ENCODE measurements around the gene ASB3.

DNA sequence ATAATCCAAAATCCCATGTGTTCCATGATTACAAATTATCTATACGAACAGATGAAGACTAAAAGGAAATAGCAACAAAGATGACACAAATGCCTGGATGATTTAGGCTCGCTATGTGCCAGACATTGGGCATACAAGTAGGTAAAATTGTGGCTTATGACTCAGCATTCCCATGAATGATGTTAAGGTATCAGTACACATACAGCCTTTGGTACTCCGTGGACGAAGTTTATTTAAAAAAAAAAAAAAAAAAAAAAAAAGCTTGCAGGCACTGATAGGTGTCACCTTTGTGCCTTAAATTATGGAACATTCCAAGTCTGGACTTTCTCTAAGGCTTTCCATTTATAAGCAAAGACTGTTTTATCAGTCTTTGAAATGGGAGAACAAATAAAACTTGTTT, 16.5 kb downstream of the ASB3 start:
- TF ChIP-seq, protein P1, sequence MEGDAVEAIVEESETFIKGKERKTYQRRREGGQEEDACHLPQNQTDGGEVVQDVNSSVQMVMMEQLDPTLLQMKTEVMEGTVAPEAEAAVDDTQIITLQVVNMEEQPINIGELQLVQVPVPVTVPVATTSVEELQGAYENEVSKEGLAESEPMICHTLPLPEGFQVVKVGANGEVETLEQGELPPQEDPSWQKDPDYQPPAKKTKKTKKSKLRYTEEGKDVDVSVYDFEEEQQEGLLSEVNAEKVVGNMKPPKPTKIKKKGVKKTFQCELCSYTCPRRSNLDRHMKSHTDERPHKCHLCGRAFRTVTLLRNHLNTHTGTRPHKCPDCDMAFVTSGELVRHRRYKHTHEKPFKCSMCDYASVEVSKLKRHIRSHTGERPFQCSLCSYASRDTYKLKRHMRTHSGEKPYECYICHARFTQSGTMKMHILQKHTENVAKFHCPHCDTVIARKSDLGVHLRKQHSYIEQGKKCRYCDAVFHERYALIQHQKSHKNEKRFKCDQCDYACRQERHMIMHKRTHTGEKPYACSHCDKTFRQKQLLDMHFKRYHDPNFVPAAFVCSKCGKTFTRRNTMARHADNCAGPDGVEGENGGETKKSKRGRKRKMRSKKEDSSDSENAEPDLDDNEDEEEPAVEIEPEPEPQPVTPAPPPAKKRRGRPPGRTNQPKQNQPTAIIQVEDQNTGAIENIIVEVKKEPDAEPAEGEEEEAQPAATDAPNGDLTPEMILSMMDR (IDR thresholded peaks at IDR 0.05; ENCODE audit: low read length) = no peak
- no peak for TF ChIP-seq EZH2 (IDR thresholded peaks at IDR 0.05; ENCODE audit: borderline replicate concordance, low read length)
